Prostate gland (tissue), 2 donors: ENCODE data around the gene RAB9A.

Experiments
- CTCF ChIP-seq, 4 experiments: fragments of 200-600 bp in 2 of 4; fragments of 450-650 bp in 2 of 4; sonication (generic) in 2 of 4; IDR thresholded peaks; 1 replicate in 3 of 4; 2 replicates in 1 of 4; pipeline ENCODE4 v1.5.1; 2016 to 2019; ENCODE audit warnings: antibody characterized with exemption in 4 of 4, mild to moderate bottlenecking in 2 of 4, moderate library complexity in 2 of 4
- POLR2A ChIP-seq: fragments of 450-650 bp; IDR thresholded peaks from one replicate; pipeline ENCODE4 v1.6.1; 2016; ENCODE audit warnings: antibody characterized with exemption, mild to moderate bottlenecking

- TF ChIP-seq CTCF (IDR thresholded peaks at IDR 0.05) (no peak), POLR2A (no peak)
Observed at GRCh38 chrX:13651150-13651549, 37.8 kb upstream of the RAB9A start.
